ENCODE results near the gene GATB.
"Not testable (repeated sequence)": the region's sequence is repeated elsewhere in the genome, so short reads cannot be mapped to it uniquely, and the experiment has no call there.

GATB gene

DNA sequence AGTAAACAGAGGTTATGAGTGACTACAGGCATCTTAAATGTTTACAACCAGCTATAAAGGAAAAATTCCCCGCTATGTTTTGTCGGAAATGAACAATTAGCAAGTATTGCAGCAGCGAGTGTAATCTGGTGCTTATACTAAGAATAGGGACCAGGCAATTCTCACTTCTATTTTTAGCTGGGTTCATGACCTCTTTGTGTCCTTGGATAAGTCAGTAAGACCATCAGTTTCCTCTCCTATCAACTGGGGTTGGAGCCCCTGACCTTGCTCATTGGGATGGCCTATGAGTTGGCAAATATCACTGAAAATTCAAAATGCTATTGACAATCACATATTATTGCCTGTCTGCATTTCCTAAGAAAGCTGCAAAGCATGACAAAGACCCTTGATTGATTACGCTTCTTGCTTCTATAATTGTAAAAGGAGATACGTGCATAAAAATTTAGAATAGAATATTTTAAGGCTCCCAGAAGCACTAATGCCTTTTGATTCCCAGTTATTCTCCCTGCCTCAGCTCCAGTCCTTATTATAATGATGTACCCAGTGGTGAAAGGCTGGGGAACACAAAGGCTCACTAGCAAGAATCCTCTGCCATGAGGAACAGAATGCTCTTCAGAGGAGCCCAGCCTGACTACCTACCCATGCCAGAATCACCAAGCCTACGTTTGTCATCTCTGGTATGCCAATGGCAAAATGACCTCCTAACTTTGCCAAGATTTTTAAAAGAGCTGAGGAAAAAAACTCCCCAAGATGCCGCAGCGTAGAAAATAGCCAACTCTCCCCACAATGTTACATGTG is 21.9 kb downstream of the GATB start:
- DNase-seq (ENCODE audit: extremely low spot score, insufficient read length, low read depth) (no peak), FAIRE-seq (no peak)

DNA sequence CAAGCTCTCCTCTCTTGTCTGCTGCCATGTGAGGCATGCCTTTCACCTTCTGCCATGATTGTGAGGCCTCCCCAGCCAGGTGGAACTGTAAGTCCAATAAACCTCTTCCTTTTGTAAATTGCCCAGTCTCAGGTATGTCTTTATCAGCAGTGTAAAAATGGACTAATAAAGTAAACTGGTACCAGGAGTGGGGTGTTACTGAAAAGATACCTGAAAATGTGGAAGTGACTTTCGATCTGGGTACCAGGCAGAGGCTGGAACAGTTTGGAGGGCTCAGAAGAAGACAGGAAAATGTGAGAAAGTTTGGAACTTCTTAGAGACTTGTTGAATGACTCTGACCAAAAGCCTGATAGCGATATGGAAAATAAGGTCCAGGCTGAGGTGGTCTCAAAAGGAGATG is 24.0 kb downstream of the GATB start:
- not testable (repeated sequence) for DNase-seq (ENCODE audit: extremely low spot score, insufficient read length, low read depth); FAIRE-seq

DNA sequence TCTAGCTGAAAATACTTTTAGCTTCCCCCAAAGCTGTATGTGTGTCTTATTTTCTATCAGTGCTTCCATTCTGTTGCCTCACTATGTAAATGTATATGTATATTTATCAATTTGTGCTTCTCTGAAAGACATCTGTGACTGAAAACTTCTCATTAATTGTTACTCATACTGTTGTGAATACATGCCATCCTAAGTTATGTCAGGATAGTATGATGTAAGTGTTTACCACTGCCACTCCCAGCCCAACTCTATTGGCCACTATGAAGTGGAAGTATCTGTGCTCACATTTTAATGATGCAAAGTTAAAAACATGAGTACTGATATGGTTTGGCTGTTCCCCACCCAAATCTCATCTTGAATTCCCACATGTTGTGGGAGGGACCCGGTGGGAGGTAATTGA is 24.4 kb downstream of the GATB start:
- DNase-seq (ENCODE audit: extremely low spot score, insufficient read length, low read depth) (no peak), FAIRE-seq (no peak)

DNA sequence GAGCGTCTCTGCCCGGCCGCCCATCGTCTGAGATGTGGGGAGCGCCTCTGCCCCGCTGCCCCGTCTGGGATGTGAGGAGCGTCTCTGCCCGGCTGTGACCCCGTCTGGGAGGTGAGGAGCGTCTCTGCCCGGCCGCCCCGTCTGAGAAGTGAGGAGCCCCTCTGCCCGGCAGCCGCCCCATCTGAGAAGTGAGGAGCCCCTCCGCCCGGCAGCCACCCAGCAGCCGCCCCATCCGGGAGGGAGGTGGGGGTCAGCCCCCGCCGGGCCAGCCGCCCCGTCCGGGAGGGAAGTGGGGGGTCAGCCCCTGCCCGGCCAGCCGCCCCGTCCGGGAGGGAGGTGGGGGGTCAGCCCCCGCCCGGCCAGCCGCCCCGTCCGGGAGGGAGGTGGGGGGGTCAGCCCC is 29.1 kb downstream of the GATB start:
- not testable (repeated sequence) for FAIRE-seq; DNase-seq (ENCODE audit: extremely low spot score, insufficient read length, low read depth)

DNA sequence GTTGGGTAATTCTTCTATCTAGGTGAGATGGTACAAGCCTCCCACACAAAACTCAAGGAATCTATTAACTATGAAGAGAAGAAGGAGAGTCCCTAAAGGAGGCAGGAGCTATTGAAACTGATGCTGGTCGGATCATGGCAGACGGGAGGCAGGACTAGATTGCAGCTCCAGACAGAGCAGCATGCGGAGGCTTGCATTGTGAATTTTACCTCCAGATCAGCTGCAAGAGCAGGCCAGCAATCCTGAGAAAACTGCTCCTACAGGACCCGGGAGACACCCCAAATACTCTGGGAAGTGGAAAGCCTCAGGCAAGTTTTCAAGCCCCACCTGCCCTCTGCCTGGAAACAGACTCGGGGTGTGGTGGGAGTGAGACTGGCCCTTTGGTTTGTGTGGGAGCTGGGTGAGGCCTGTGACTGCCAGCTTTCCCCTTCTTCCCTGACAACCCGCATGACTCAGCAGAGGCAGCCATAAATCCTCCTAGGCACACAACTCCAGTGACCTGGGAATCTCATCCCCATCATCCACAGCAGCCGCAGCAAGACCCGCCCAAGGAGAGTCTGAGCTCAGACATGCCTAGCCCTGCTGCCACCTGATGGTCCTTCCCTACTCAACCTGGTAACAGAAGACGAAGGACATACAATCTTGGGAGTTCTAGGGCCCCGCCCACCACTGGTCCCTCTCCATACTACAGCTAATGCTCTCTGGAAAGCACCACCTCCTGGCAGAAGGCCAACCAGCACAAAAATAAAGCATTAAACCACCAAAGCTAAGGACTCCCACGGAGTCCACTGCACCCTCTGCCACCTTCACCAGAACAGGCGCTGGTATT is 30.9 kb downstream of the GATB start:
- DNase-seq (ENCODE audit: extremely low spot score, insufficient read length, low read depth) (no peak), FAIRE-seq (no peak)

DNA sequence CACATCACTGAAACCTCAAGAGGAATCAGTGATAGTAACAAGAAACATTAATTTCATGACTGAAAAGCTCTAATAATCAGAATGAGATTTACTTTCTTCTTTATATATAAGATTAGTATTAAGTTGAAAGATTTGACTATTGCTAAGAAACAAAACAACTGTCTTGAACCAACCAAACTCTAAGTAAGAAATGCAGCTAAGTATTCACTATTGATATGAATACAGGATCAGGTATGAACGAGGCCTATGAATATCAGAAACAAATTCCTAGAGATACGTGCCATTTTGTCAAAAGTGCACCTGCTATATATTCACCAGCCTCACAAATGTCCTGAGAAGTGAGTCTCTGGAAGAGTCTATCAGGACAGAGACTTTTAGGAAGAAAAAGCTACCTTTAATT is 32.1 kb downstream of the GATB start:
- FAIRE-seq (no peak), DNase-seq (ENCODE audit: extremely low spot score, insufficient read length, low read depth) (no peak)

DNA sequence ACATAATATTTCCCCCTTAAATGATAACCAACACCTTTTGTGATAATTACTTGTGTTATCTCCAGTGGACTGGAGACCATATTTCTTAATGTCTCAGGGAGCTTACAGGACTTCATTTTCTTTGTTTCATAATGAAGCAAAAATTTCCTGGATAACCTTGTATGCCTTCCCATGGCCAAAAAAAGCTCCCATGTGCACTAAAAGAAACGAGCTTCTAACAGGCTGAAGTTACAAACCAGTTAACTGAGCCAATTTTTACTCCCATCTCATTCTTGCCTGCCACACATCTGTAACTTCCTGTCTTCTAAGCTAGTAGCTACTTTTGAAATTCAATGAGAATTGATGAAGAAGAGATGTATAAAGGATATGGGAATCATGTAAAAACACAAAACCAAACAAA is 32.8 kb downstream of the GATB start:
- FAIRE-seq = no peak
- DNase-seq (ENCODE audit: extremely low spot score, insufficient read length, low read depth) = no peak

DNA sequence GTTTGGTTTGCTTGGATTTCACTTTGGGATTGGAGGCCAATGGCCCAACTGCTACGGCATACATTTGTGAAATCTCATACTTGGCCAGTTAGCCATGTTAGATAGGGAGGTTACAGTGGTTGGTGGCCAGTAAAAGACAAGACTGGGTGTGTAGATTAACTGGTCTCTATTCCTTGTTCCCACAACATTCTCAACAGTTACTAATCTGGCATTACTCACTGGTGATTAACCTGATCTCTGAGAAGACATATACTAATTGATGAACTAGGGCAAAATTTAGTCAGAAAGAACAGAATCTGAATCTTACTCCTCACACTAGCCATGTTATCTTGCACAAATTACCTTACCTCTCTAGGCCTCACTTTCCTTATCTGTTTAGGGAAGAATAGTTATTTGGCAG is 33.4 kb downstream of the GATB start:
- FAIRE-seq = no peak

DNA sequence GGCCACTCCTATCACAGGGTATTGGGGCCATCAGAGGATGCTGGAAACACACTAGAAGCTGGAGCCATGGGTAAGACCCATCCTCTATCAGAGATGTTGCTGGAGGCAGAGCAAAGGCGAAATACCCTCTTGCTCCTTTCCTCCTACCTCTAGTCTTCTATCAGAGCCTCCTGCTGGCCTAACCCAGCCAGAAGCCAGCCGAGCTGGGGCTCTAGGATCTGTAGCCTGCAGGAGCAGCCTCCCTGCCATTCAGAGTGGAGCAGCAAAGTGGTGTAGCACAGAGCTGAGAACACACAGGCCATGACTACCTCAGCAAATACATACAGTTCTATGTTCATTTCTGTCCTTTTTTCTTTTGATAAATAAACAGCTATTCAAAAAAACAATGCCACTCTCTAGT is 35.7 kb downstream of the GATB start:
- DNase-seq (ENCODE audit: extremely low spot score, insufficient read length, low read depth) (no peak), FAIRE-seq (no peak)

More for the DNA sequence above, 33.4 kb downstream of the GATB start:
- DNase-seq (ENCODE audit: extremely low spot score, insufficient read length, low read depth) = no peak

DNA sequence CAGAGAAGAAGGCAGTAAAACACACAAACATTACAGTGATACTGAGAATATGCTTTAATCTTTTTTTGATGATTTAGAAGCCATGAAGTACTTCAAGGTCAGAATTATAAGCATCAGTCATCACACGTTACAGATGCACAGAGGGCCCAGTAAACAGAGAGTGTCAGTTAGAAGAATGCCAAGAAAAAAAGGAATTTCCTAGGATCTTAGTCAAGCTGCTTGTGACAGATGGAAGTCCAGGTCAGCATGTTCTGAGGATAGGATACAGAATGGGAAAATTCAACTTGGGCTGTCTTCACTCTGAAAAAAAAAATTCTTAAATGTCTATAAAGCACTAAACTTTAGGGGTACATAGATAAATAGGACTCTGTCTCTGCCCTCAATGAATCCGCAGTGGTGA is 38.9 kb downstream of the GATB start:
- no peak for FAIRE-seq

DNA sequence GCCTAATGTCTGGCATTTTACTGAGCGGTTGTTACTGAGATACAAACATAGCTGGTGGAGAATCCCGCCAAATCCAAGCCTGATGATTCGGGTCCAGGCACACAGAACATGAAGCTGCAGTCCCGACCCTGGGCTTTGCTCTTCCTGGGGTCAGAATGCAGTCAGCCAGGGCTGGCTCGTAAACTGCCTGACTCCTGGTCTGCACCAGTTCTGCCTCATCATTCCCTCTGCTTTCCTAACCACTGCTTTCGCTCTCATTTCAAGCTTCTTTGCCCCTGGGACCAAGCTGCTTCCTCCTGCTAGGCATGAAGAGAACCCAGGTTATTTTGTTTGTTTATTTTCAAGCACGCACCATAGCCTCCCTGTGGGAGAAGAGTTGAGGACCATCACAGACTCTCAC is 39.3 kb downstream of the GATB start:
- DNase-seq (ENCODE audit: extremely low spot score, insufficient read length, low read depth) (no peak), FAIRE-seq (no peak)

More for the DNA sequence above, 38.9 kb downstream of the GATB start:
- DNase-seq (ENCODE audit: extremely low spot score, insufficient read length, low read depth) = no peak

DNA sequence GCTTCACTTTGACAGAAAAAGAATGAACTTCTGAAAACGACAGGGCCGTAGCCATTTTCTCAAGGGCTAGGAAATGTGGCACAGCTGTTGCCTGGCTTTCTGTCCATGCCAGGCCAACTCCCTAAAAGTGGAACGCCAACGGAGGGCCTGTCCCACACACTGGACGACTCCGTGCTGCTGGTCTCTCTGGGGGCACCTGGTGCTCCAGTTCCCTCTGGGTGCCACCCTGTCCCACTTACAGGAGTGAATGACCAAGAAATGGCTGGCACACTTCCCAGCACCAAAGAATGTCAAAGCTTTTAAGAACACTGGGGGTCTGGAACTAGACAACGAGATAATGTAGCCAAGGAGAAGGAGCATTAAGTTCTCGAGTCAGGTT is 40.9 kb downstream of the GATB start:
- DNase-seq (ENCODE audit: extremely low spot score, insufficient read length, low read depth) (no peak), FAIRE-seq (no peak)

DNA sequence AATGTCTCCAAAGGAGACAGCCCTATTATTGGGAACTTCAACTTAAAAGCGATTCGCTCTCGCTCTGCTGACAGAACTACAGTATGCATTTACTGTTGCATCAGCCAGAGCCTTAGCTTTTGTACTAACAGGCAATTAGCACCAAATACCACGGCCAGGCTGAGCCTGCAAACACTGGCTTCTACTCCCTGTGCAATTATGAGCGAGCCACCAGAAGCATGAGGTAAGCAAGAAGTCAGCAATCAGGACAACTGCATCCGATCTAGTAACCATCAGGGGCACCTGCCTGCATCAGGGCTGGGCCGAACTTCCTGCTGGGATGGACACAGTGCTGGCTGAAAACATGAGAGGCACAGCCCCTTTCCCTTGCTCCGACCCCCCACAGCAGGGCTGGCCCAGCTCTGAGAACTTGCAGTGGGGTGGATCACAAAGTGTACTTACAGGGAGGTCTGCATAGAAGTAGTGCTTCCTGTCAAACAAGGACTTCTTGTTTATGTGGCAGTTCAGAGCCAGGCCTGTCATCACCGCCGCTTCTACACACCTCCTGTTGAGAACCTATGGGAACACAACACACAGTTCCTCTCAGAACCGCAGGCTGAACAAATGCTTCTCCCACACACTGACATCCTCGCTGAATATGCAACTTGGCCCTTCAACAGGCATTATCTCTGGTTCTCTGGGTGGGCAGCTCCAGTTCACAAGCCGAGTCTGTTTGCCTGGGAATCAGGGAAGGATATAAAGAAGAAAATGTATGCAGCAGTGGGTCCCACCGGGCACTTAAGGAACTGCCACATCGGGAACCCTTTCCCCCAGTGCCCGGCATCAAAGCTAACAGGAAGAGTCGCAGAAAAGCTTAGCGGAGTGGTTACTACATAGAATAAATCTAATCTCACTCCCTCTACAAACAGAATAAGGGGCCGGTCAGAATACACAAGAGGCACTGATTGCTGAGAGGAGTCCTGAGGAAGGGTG is 41.5 kb downstream of the GATB start:
- FAIRE-seq = no peak
- DNase-seq (ENCODE audit: extremely low spot score, insufficient read length, low read depth) = no peak

DNA sequence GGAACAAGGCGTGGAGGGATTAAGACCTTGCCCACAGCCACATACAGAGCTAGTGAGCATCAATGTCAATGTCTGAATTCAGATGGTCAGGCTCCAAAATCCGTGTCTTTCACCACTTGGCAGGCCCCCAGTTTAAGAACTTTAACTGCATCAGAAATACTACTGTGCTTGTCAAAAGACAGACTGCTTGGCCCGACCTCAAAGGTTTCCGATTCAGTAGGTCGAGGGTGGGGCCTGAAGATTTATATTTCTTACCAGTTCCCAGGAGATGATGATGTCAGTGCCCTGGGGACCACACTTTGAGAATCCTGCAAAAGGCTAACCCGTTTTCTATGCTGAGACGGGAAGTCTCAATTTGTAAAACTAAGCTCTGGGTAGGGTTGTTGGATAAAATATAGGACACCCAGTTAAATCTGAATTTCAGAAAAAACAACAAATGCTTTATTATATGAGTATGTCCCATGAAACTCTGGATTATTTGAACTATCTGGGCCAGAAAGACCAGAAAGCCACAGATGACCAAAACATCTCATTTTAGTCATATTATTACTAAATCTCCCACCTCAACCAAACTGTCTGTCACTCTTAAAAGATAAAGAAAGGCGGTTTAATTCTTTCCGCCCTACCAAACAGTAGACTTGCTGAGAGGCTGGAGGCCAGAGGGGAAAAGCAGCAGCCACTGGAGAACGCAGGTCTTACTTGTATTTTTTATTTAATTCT is 42.7 kb downstream of the GATB start:
- no peak for DNase-seq (ENCODE audit: extremely low spot score, insufficient read length, low read depth)
- no peak for FAIRE-seq

DNA sequence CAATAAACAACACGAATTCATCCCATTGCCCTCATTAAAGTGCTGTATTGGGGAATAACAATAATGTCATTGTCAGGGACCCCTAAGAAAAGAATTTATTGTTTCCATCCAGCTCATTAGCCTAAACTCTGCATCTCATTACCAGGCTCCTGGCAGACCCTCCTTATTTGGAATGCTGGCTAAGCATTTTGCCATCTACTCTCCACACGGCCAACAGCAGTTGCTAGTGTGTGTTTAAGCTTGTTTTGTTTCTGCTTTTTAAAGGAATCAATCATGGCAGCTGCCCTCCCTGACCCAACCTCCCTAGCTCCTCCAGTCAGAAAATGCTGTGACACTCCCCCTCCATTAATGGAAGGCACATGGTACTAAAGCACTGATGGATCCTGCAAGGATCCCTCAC is 43.5 kb downstream of the GATB start:
- FAIRE-seq (no peak), DNase-seq (ENCODE audit: extremely low spot score, insufficient read length, low read depth) (no peak)

DNA sequence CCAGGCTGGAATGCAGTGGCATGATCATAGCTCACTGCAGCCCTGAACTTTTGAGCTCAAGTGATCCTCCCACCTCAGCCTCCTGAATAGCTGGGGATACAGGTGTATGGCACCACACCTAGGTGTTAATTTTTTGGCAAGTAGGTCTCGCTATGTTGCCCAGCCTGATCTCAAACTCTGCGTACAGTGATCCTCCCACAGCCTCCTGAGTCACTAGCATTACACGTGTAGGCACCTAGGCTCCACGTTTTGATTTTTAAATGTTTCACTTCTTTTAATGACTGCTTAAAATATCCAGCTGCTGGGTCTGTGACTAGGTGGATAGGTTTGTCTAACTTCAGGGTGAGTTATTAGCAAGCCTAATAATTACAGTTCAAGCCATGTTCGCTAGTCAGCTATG is 44.5 kb downstream of the GATB start:
- DNase-seq (ENCODE audit: extremely low spot score, insufficient read length, low read depth) (no peak), FAIRE-seq (no peak)

DNA sequence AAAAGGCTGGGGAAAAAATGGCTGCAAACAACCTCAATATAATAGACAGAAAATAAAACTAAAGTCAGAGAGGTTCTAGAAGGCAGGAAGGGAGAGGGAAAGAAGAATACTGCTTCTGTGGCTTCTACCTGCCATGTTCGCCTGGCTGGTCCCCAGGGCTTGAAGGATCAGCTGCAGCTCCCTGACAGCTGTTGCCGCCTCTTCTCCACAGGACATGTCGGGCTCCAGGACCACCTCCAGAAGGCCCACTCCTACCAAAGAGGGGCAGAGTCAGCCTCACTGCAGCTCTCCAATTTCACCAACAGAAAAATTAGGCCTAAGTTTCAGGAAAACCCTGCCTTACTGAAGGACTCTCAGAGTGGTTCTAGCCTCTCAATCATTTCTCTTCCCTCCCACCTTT is 44.9 kb downstream of the GATB start:
- no peak for FAIRE-seq

DNA sequence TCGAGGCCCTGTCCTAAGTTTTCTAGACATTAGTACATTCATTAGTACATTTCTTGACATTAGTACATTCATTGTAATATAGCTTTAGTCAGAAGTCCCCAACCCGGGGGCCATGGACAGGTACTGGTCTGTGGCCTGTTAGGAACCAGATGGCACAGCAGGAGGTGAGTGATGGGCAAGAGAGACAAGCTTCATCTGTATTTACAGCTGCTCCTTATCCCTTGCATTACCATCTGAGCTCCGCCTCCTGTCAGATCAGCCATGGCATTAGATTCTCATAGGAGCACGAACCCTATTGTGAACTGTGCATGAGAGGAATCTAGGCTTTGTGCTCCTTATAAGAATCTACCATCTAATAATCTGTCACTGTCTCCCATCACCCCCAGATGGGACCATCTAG is 48.0 kb downstream of the GATB start:
- FAIRE-seq = no peak
- DNase-seq (ENCODE audit: extremely low spot score, insufficient read length, low read depth) = no peak

More for the DNA sequence above, 44.9 kb downstream of the GATB start:
- DNase-seq (ENCODE audit: extremely low spot score, insufficient read length, low read depth) = no peak

DNA sequence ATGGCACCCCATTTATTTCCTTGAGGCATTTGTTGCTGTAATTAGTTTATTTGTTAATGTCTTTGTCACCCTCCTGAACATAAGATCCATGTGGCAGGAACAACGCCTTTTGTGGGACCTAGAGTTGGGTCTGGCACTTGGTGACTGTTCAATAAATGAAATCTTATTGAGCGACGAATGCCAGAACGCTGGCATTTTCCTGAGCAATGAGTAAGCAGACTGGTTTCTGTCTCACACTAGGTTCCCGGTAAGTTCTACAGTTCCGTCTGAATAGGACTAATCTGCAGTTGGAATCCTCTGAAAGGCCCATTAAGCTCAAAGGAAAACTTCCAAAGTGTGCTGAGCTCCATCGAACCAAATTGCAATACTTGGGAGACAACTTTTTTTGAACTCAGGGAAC is 49.2 kb downstream of the GATB start:
- FAIRE-seq (no peak), DNase-seq (ENCODE audit: extremely low spot score, insufficient read length, low read depth) (no peak)

DNA sequence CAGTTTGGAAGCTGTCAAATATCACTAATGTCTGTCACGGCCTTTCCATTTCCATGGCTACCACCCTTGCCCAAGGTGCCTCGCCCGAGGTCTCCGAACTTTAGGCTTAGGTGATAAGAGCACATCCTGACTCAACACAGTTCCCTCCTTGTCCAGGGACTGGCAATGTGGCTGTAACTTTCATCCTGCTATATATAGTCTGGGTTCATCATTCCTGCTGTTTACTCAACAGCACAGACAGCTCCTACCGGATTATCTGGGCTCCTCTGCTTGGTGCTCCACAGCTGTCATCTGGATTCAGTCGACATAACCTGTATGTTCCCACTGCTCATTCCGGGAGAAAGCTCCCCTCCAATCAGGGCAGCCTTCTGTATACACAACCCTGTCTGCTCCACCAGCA is 51.2 kb downstream of the GATB start:
- DNase-seq (ENCODE audit: extremely low spot score, insufficient read length, low read depth) (no peak), FAIRE-seq (no peak)

Data from GM18507 (cell line).